Skeletal muscle satellite cell (primary cell): ENCODE results near the gene INO80.
"Not testable (repeated sequence)": the region's sequence is repeated elsewhere in the genome, so short reads cannot be mapped to it uniquely, and the experiment has no call there.

Experiments
- H3K27me3 ChIP-seq: 2 replicates; pipeline ENCODE4 v1.7.0; 2013; ENCODE audit warnings: low read length; ENCODE audit not compliant: control insufficient read depth, insufficient read depth
- H3K36me3 ChIP-seq: 2 replicates; pipeline ENCODE4 v1.7.0; 2013; ENCODE audit warnings: mild to moderate bottlenecking, control low read depth, low read length; ENCODE audit not compliant: insufficient read depth
- H3K4me1 ChIP-seq: 2 replicates; pipeline ENCODE4 v1.7.0; 2013; ENCODE audit warnings: low read length; ENCODE audit not compliant: control insufficient read depth, insufficient read depth
- H3K4me2 ChIP-seq: 2 replicates; pipeline ENCODE4 v1.7.0; 2013; ENCODE audit warnings: mild to moderate bottlenecking, low read length
- H3K4me3 ChIP-seq: 2 replicates; pipeline ENCODE4 v1.7.0; 2013; ENCODE audit warnings: low read length
- H3K9ac ChIP-seq: 2 replicates; pipeline ENCODE4 v1.7.0; 2013; ENCODE audit warnings: mild to moderate bottlenecking, low read depth, low read length, moderate library complexity
- H3K9me3 ChIP-seq: replicated peaks from 2 replicates; pipeline ENCODE4 v1.7.0; 2013; ENCODE audit warnings: mild to moderate bottlenecking, control low read depth, low read length

Gene INO80

DNA sequence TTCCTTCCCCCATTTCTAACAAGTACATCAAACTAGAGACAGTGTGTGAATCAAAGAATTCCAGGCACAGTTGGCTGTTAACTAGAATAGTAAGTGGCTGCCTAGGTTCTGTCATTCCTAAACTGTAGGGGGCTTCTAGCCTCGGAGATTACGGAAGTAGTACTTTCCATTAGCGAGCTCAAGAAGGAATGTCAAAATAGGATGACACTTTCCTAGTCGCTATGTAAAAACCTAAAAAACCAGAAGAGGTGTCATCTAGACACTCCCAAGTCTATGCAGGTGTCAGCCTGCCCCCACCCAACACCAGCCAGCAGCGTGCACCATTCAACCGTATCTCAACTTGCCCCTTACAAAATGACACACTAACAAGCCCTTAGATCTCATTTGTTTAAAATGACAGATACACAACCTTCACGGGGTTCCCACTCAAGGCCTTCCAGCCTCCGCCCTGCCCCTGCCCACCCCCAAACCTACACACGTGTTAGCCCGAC is 874 bp downstream of the INO80 start:
- Histone ChIP-seq H3K27me3 (no peaks in the 10 kb centered on the region), H3K9ac (peak overlapping the region; percentile 97), H3K4me3 (peak overlapping the region; percentile 95), H3K4me1 (peaks cover 6% of the 10 kb centered on the region), H3K36me3 (no peaks in the 10 kb centered on the region), H3K4me2 (peak overlapping the region; percentile 85), H3K9me3 (no peaks in the 10 kb centered on the region)

DNA sequence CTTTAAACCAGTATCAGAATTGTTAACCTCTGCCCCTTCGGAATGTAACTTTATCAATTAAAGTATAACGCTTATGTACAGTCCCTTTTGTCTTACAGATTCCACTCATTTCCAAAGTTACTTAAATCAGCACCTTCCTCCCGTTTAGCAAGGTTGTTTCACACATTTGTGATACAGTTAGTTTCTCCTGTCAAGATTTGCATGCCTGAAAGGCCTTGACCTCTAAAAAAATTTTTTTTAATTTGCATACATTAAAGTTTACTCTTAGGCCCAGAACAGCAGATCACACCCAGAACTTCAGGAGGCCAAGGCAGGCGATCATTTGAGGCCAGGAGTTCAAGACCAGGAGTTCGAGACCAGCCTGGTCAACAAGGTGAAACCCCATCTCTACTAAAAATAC is 9.1 kb downstream of the INO80 start:
- H3K36me3 ChIP-seq, result peaks cover 5% of the 10 kb centered on the region
- H3K9me3 ChIP-seq, result no peaks in the 10 kb centered on the region
- no peak overlapping the region for H3K4me2 ChIP-seq
- no peak overlapping the region for H3K9ac ChIP-seq
- H3K4me1 ChIP-seq, result peaks cover 39% of the 10 kb centered on the region
- no peaks in the 10 kb centered on the region for H3K27me3 ChIP-seq
- no peak overlapping the region for H3K4me3 ChIP-seq

DNA sequence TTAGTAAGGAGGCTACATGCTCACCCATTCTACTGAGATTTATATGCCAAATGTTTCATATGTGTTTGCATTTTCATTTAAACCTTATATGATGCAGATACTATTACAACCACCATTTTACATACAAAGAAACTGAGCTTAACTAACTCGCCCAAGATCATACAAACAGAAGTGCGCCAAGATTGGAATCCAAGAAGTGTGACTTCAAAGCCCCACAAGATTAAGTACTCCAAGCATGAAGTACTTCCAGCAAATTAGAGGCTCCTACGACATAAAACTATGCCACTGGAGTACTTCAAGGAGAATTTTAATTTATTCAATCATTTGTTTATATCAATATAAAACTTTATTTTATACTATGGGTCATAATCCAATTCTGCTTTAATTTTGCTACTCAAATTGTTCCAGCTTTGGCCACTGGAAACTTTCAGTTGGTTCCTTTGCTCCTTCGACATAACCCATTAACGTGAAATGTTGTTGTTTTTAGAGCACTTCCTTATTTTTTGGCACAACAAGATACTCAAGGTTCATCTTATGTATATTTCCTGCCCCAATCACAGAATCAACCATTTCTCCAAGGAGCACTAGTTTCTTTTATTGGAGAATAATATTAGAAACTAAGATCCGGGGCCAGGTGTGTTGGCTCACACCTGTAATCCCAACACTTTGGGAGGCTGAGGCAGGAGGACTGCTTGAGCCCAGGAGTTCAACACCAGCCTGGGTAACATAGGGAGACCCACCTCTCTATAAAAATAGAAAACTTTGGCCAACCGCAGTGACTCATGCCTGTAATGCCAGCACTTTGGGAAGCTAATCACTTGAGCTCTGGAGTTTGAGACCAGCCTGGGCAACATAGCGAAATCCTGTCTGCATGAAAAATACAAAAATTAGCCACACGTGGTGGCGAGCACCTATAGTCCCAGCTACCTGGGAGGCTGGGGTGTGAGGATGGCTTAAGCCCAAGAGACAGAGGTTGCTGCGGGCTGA is 10.4 kb downstream of the INO80 start:
- Histone ChIP-seq H3K9me3 (no peaks in the 10 kb centered on the region), H3K4me1 (peaks cover 39% of the 10 kb centered on the region), H3K9ac (no peak overlapping the region), H3K36me3 (peaks cover 5% of the 10 kb centered on the region), H3K27me3 (no peaks in the 10 kb centered on the region), H3K4me2 (no peak overlapping the region), H3K4me3 (no peak overlapping the region)

DNA sequence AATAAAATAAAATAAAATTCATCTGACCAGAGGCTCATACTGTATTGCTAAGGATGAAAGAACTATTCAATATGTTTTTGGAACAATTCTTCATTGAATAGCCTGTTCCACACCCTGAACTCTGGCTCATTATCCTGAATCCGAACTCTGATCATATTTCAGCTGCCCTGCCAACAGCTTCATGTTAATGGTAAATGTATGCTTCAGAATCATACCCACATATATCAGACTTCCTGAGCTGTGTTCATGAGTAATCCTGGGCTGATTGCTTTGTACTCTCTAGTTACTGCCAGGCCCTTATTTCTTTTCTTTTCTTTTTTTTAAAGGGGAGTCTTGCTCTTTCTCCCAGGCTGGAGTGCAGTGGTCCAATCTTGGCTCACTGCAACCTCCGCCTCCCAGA is 11.8 kb downstream of the INO80 start:
- Histone ChIP-seq H3K27me3 (no peaks in the 10 kb centered on the region), H3K4me1 (peaks cover 39% of the 10 kb centered on the region), H3K9ac (no peak overlapping the region), H3K36me3 (peaks cover 5% of the 10 kb centered on the region), H3K4me3 (no peak overlapping the region), H3K9me3 (no peaks in the 10 kb centered on the region), H3K4me2 (peak overlapping the region; percentile 1)

DNA sequence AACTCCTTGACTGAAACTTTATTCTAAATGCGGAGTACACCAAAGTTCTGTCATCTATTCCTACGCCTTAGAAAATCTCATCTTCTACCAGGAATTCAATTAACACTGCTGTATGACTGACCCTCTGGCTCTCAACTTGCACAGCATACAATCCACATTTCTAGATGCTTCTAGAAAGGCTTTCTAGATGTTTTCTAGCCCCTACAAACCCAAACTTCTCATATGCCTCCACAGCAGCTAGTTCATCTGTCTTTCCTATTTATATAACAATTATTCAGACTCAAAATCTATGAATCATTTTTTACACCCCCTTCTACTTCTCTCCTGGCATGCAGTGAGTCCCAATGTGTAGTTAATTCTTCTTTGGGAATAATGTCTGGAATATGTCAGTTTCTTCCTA is 13.2 kb downstream of the INO80 start:
- Histone ChIP-seq H3K36me3 (peaks cover 5% of the 10 kb centered on the region), H3K4me1 (peaks cover 39% of the 10 kb centered on the region), H3K9ac (no peak overlapping the region), H3K27me3 (no peaks in the 10 kb centered on the region), H3K9me3 (no peaks in the 10 kb centered on the region), H3K4me2 (peak overlapping the region; percentile 39), H3K4me3 (no peak overlapping the region)

DNA sequence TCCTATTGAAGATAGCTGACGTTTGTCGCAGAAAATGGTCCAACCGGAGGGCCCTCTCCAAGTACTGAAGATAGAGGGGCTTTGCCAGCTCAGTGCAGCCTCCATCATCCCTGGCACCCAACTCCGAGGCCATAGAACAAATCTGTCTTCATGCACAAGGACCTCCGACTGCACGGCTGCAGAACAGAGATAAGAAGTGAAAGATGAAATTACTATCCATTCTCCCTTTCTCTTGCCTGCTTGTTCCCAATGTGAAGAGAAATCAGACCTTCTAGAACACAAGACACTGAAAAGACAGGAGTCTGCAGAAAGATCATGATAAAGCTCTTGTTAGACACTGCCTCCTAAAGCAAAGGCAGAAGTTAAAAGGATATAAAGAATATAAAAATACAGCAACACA is 19.9 kb downstream of the INO80 start:
- no peaks in the 10 kb centered on the region for H3K4me1 ChIP-seq
- peaks cover 41% of the 10 kb centered on the region for H3K36me3 ChIP-seq
- H3K4me2 ChIP-seq, result no peak overlapping the region
- no peak overlapping the region for H3K9ac ChIP-seq
- H3K4me3 ChIP-seq, result no peak overlapping the region
- no peaks in the 10 kb centered on the region for H3K9me3 ChIP-seq
- no peaks in the 10 kb centered on the region for H3K27me3 ChIP-seq

DNA sequence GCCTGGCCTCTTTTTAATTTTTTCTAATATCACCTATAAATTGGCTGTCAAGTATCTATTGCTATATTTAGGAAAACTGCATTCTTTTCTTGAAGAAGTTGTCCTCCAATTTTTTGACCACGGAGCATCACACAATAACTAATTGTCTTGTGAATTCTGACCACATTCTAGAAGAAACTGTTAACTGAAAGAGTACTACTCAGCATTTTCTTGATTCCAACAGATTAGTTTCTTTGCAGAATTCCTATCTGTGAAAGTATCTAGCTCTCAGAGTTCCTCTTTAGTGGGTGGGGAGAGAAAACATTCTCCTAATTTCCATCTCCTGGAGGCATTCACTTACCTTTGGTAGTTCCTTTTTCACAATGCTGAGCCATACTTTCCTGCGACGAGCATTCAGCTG is 31.1 kb downstream of the INO80 start:
- Histone ChIP-seq H3K9me3 (no peaks in the 10 kb centered on the region), H3K4me2 (no peak overlapping the region), H3K27me3 (no peaks in the 10 kb centered on the region), H3K9ac (no peak overlapping the region), H3K4me1 (no peaks in the 10 kb centered on the region), H3K36me3 (peaks cover 84% of the 10 kb centered on the region), H3K4me3 (no peak overlapping the region)

DNA sequence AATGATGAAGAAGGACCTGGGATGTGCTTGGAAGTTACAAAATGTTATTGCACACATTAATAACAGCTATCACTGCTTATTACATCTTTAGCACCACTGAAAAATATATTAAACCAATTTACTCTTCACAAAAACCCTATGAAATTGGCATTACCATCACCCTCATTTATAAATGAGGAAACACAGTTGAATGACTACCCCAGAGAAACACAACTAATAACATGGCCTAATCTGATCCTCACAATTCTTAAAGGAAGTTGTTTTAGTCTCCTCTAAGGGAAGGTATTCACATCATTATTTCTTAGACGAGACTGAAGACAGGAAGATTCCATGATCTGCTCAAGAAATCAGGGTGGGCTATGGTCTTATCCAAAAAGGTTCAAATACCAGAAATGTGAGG is 35.9 kb downstream of the INO80 start:
- no peak overlapping the region for H3K4me2 ChIP-seq
- no peaks in the 10 kb centered on the region for H3K4me1 ChIP-seq
- peaks cover 72% of the 10 kb centered on the region for H3K36me3 ChIP-seq
- H3K27me3 ChIP-seq, result no peaks in the 10 kb centered on the region
- H3K9me3 ChIP-seq, result no peaks in the 10 kb centered on the region
- H3K4me3 ChIP-seq, result no peak overlapping the region
- H3K9ac ChIP-seq, result no peak overlapping the region

DNA sequence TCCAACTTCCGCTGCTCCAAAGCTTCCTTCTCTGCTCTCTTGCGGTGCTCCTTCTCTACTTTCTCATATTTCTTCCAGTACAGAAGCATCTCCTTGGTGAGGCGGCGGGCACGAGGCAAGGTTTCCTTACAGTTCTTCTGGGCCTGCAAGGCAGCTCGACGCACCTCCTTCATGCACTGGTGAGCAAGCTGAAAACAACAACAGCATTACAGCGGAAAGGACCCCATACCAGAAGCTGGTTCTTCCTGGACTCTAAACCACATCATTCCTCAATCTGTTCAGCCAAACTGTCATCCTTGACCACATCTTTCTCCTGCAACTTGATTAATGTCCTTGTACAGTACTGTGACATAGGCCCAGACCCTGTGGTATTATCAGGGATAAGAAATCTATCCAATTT is 36.4 kb downstream of the INO80 start:
- Histone ChIP-seq H3K4me1 (no peaks in the 10 kb centered on the region), H3K9me3 (no peaks in the 10 kb centered on the region), H3K4me2 (no peak overlapping the region), H3K9ac (no peak overlapping the region), H3K36me3 (peaks cover 72% of the 10 kb centered on the region), H3K27me3 (no peaks in the 10 kb centered on the region), H3K4me3 (no peak overlapping the region)

DNA sequence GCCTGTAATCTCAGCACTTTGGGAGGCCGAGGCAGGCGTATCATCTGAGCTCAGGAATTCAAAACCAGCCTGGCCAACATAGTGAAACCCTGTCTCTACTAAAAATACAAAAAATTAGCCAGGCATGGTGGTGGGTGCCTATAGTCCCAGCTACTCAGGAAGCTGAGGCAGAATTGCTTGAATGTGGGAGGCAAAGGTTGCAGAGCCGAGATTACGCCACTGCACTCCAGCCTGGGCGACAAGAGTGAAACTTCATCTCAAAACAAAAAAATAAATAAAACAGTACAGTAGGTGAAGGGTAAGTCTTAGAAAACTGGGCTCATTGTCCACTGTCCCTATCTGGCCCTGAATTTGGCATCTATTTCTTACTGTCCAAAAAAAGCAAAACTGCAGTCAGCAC is 37.2 kb downstream of the INO80 start:
- H3K4me3 ChIP-seq, H3K4me1 ChIP-seq, H3K4me2 ChIP-seq, H3K9ac ChIP-seq, H3K27me3 ChIP-seq, H3K9me3 ChIP-seq: not testable (repeated sequence)
- peaks cover 73% of the 10 kb centered on the region for H3K36me3 ChIP-seq

DNA sequence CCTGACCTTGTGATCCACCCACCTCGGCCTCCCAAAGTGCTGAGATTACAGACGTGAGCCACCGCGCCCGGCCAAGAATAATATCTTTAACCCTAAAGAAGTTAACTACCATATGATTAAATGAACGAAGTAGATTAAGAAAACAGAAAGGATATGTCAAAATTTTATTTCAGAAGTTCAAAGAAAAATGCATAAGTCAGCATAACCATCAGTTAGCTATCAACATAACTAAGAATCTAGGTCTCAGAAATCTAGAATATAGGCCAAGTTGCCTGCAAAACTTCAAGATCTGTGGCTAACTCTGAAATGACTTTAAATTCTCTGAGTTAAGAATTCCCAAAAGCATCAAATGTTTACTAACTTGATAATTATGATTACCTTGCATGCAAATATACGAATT is 38.0 kb downstream of the INO80 start:
- Histone ChIP-seq H3K4me2 (no peak overlapping the region), H3K36me3 (peaks cover 71% of the 10 kb centered on the region)

DNA sequence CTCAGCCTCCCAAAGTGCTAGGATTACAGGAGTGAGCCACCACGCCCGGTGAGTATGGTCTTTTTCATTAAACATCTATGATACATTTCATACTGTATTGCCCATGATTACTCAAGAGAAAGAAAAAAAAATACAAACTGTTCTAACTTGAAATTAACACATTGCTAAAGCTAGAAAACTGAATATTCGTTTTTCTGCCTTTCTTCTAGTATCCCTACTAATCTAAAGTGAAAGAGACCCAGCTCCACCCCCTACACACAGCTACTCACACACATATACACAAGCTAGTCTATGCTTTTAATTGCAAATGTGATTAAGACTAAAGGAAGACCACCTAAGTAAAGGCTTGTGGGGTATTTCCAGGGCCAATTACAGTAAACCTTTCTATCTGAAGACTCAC is 43.1 kb downstream of the INO80 start:
- H3K9ac ChIP-seq, result no peak overlapping the region
- peaks cover 69% of the 10 kb centered on the region for H3K36me3 ChIP-seq
- no peaks in the 10 kb centered on the region for H3K9me3 ChIP-seq
- H3K4me3 ChIP-seq, result no peak overlapping the region
- no peaks in the 10 kb centered on the region for H3K4me1 ChIP-seq
- H3K27me3 ChIP-seq, result no peaks in the 10 kb centered on the region
- no peak overlapping the region for H3K4me2 ChIP-seq

More for the DNA sequence above, 38.0 kb downstream of the INO80 start:
- no peaks in the 10 kb centered on the region for H3K4me1 ChIP-seq
- H3K4me3 ChIP-seq, result no peak overlapping the region
- no peak overlapping the region for H3K9ac ChIP-seq
- H3K27me3 ChIP-seq, result no peaks in the 10 kb centered on the region
- no peaks in the 10 kb centered on the region for H3K9me3 ChIP-seq
